Measurements from ENCODE around the gene ZNF81. TPM values are rescaled to one million over a fixed set of nuclear protein-coding genes. Genes with fewer than 3 reads are reported as not detected.

ZNF81 gene
- total RNA-seq, 1 experiment from 2014 or later, result 4.8 TPM

- POLR2A ChIA-PET, result no interaction called here
- ATAC-seq, result no peak
Measured at GRCh38 chrX:47879463-47879862, 42.8 kb downstream of the ZNF81 start.

More at GRCh38 chrX:47879463-47879862, 42.8 kb downstream of the ZNF81 start:
- RAD21 ChIA-PET (ENCODE audit: low non-redundant PET in 1 of 2, low total read pairs in 2 of 2, uncharacterized antibody in 2 of 2, unreplicated experiment in 2 of 2), result no interaction called here
- Histone ChIP-seq H3K27me3 (ENCODE audit: insufficient read depth, low read length) (no peaks in the 10 kb centered on the region), H3K4me2 (ENCODE audit: low read length) (no peak overlapping the region), H3K27ac (ENCODE audit: low read depth, low read length) (no peak overlapping the region), H3K4me3 (replicated peaks in 1 of 2; ENCODE audit: low read depth in 1 of 2, low read length in 2 of 2) (no peak overlapping the region), H4K20me1 (ENCODE audit: insufficient read depth) (no peaks in the 10 kb centered on the region), H3K79me2 (ENCODE audit: insufficient read depth, low read length) (no peaks in the 10 kb centered on the region), H3K36me3 (ENCODE audit: control insufficient read depth in 1 of 2, insufficient read depth in 2 of 2, low read length in 2 of 2) (no peaks in the 10 kb centered on the region), H2AFZ (ENCODE audit: low read depth, low read length, poor library complexity, severe bottlenecking) (no peak overlapping the region), H3K9me2 (ENCODE audit: insufficient read depth) (no peaks in the 10 kb centered on the region), H3K4me1 (ENCODE audit: control insufficient read depth in 1 of 2, insufficient read depth in 2 of 2, low read length in 2 of 2) (no peaks in the 10 kb centered on the region), H3K9ac (ENCODE audit: low read length) (no peak overlapping the region), H3K9me3 (ENCODE audit: control insufficient read depth in 1 of 2, insufficient read depth in 1 of 2, low read depth in 1 of 2, low read length in 2 of 2) (no peaks in the 10 kb centered on the region)
- CTCF ChIA-PET, result no interaction called here
- no TSS peak for BruUV-seq (replicated peaks)
- TF ChIP-seq ZBTB33 (IDR thresholded peaks at IDR 0.05; ENCODE audit: extremely low read depth, insufficient replicate concordance, low read length) (no peak), ATF3 (IDR thresholded peaks at IDR 0.05) (no peak), EZH2phosphoT487 (IDR thresholded peaks at IDR 0.05; ENCODE audit: borderline replicate concordance) (no peak), POLR2AphosphoS5 (IDR thresholded peaks at IDR 0.05; ENCODE audit: low read depth, low read length) (no peak), JUND (IDR thresholded peaks at IDR 0.05) (no peak), SIN3A (IDR thresholded peaks at IDR 0.05; ENCODE audit: low read depth) (no peak), SP1 (IDR thresholded peaks at IDR 0.05; ENCODE audit: low read depth) (no peak), CEBPB (IDR thresholded peaks at IDR 0.05; ENCODE audit: low read depth) (no peak), TCF7L2 (IDR thresholded peaks at IDR 0.05; ENCODE audit: borderline replicate concordance, extremely low read depth, insufficient read depth, insufficient read length) (no peak), CBX3 (IDR thresholded peaks at IDR 0.05; ENCODE audit: low read depth) (no peak), ELF1 (IDR thresholded peaks at IDR 0.05; ENCODE audit: borderline replicate concordance, low read depth) (no peak)
- TF ChIP-seq, protein P1, sequence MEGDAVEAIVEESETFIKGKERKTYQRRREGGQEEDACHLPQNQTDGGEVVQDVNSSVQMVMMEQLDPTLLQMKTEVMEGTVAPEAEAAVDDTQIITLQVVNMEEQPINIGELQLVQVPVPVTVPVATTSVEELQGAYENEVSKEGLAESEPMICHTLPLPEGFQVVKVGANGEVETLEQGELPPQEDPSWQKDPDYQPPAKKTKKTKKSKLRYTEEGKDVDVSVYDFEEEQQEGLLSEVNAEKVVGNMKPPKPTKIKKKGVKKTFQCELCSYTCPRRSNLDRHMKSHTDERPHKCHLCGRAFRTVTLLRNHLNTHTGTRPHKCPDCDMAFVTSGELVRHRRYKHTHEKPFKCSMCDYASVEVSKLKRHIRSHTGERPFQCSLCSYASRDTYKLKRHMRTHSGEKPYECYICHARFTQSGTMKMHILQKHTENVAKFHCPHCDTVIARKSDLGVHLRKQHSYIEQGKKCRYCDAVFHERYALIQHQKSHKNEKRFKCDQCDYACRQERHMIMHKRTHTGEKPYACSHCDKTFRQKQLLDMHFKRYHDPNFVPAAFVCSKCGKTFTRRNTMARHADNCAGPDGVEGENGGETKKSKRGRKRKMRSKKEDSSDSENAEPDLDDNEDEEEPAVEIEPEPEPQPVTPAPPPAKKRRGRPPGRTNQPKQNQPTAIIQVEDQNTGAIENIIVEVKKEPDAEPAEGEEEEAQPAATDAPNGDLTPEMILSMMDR (IDR thresholded peaks at IDR 0.05 in 2 of 3, conservative IDR thresholded peaks at IDR 0.05 in 1 of 3; ENCODE audit: borderline replicate concordance in 1 of 3, insufficient read depth in 1 of 3, low read depth in 2 of 3, low read length in 2 of 3), result no peak
- TF ChIP-seq, protein P2, sequence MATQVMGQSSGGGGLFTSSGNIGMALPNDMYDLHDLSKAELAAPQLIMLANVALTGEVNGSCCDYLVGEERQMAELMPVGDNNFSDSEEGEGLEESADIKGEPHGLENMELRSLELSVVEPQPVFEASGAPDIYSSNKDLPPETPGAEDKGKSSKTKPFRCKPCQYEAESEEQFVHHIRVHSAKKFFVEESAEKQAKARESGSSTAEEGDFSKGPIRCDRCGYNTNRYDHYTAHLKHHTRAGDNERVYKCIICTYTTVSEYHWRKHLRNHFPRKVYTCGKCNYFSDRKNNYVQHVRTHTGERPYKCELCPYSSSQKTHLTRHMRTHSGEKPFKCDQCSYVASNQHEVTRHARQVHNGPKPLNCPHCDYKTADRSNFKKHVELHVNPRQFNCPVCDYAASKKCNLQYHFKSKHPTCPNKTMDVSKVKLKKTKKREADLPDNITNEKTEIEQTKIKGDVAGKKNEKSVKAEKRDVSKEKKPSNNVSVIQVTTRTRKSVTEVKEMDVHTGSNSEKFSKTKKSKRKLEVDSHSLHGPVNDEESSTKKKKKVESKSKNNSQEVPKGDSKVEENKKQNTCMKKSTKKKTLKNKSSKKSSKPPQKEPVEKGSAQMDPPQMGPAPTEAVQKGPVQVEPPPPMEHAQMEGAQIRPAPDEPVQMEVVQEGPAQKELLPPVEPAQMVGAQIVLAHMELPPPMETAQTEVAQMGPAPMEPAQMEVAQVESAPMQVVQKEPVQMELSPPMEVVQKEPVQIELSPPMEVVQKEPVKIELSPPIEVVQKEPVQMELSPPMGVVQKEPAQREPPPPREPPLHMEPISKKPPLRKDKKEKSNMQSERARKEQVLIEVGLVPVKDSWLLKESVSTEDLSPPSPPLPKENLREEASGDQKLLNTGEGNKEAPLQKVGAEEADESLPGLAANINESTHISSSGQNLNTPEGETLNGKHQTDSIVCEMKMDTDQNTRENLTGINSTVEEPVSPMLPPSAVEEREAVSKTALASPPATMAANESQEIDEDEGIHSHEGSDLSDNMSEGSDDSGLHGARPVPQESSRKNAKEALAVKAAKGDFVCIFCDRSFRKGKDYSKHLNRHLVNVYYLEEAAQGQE (IDR thresholded peaks at IDR 0.05; ENCODE audit: low read depth), result no peak
- no peak for DNase-seq (ENCODE audit: low read depth, low spot score)
- intact Hi-C loops (cut with micrococcal nuclease), result no loop called here

Data from HCT116 (cell line).